Measurements from ENCODE around the gene ANKS6.

Gene ANKS6

GRCh38 chr9:98708933-98709911 is 87.1 kb downstream of the ANKS6 start, which contains the start of gene GABBR2:
TSS of gene GABBR2 (minus strand) at chr9:98708935. CDS start at chr9:98708737, 198 bp downstream.
- H3K36me3 Mint-ChIP-seq: no peaks in the 10 kb centered on the region
- no peaks in the 10 kb centered on the region for H3K4me1 Mint-ChIP-seq
- CTCF ChIA-PET: no interaction called here
- H3K9me3 Mint-ChIP-seq: no peaks in the 10 kb centered on the region
- H3K27me3 Mint-ChIP-seq: peaks cover 79% of the 10 kb centered on the region
- H3K27ac Mint-ChIP-seq: no peak within 1 kb of the TSS
- no peak within 1 kb of the TSS for H3K4me3 Mint-ChIP-seq
- DNase-seq: no peak

- peaks cover 76% of the 10 kb centered on the region for H3K27me3 Mint-ChIP-seq
- DNase-seq: no peak
- CTCF ChIA-PET: no interaction called here
- H3K27ac Mint-ChIP-seq: no peak overlapping the region
- H3K9me3 Mint-ChIP-seq: no peaks in the 10 kb centered on the region
- no peak overlapping the region for H3K4me3 Mint-ChIP-seq
- no peaks in the 10 kb centered on the region for H3K4me1 Mint-ChIP-seq
- no peaks in the 10 kb centered on the region for H3K36me3 Mint-ChIP-seq
These were observed 88.0 kb downstream of the ANKS6 start for GRCh38 chr9:98708103-98708932.

GRCh38 chr9:98707166-98708102 is 88.9 kb downstream of the ANKS6 start:
- peaks cover 81% of the 10 kb centered on the region for H3K27me3 Mint-ChIP-seq
- no peaks in the 10 kb centered on the region for H3K36me3 Mint-ChIP-seq
- no peaks in the 10 kb centered on the region for H3K9me3 Mint-ChIP-seq
- peak; percentile 40 for DNase-seq
- no peak overlapping the region for H3K4me3 Mint-ChIP-seq
- H3K27ac Mint-ChIP-seq: no peak overlapping the region
- no peaks in the 10 kb centered on the region for H3K4me1 Mint-ChIP-seq
- CTCF ChIA-PET: no interaction called here

DNA sequence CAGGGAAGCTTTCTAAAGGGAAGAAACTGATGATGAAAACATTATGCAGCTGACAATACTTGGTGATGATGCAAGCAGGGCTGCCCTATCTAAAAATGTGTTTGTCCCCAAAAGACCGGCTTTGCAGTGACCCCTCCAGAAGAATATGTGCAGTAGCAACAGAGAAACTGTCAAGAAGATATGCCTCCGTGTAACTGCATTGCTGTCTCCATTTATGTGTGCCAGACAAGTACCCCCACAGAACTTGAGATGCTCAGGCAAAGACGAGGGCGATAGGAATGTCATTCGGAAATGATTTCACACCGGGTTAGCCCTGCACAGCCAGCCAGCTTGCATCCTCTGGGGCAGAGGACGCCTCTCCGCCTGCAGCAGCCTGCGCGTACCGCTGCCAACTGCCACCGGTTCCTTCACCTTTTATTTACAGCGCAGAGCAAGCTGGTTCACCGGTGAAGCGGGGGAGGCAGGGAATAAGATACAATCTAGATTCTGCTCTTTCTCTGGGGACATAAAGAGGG is 89.6 kb downstream of the ANKS6 start:
- no peak overlapping the region for H3K4me3 Mint-ChIP-seq
- H3K27me3 Mint-ChIP-seq: peaks cover 80% of the 10 kb centered on the region
- no peak for DNase-seq
- H3K9me3 Mint-ChIP-seq: no peaks in the 10 kb centered on the region
- H3K4me1 Mint-ChIP-seq: no peaks in the 10 kb centered on the region
- CTCF ChIA-PET: interaction anchor here (0.8 kb wide), 1 partner anchor 85 kb away, joined by 4 read pairs; no protein-coding TSS in a partner anchor
- H3K36me3 Mint-ChIP-seq: no peaks in the 10 kb centered on the region
- H3K27ac Mint-ChIP-seq: no peak overlapping the region

DNA sequence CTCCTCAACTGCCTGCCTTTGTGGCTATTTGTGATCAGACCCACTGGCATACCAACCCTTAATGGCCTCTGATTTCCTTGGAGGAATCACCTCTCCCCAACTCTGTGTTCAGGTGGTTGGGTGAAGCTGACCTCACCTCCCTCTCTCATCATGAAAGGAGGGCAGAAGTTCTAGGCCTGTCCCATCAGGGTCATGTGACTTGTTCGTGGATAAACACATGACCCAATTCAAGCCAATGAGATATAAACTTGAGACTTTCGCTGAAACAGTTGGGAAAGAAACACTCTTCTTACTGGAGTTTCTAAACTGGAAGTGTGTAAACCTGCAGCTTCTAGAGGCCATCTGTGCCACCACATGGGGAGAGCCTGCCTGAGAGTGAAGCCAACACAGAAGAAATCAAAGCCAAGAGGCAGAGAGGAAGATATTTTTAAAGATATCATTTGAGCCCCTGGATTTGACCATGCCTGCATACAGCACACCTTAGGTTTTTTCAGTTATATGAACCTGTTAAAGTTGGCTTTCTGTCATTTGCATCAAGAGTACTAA is 93.4 kb downstream of the ANKS6 start:
- H3K9me3 Mint-ChIP-seq: no peaks in the 10 kb centered on the region
- peaks cover 59% of the 10 kb centered on the region for H3K27me3 Mint-ChIP-seq
- CTCF ChIA-PET: no interaction called here
- no peak overlapping the region for H3K27ac Mint-ChIP-seq
- DNase-seq: no peak
- H3K4me1 Mint-ChIP-seq: no peaks in the 10 kb centered on the region
- H3K4me3 Mint-ChIP-seq: no peak overlapping the region
- H3K36me3 Mint-ChIP-seq: no peaks in the 10 kb centered on the region

GRCh38 chr9:98702340-98702739 is 94.0 kb downstream of the ANKS6 start:
- Mint-ChIP-seq H3K27me3 (peaks cover 54% of the 10 kb centered on the region), H3K4me1 (no peaks in the 10 kb centered on the region), H3K9me3 (no peaks in the 10 kb centered on the region), H3K4me3 (no peak overlapping the region), H3K36me3 (no peaks in the 10 kb centered on the region), H3K27ac (no peak overlapping the region)
- CTCF ChIA-PET: interaction anchor here (0.8 kb wide), 1 partner anchor 386 kb away, joined by 3 read pairs; no protein-coding TSS in a partner anchor
- no peak for DNase-seq

- H3K4me1 Mint-ChIP-seq: no peaks in the 10 kb centered on the region
These were observed 94.8 kb downstream of the ANKS6 start for GRCh38 chr9:98701576-98701975.

GRCh38 chr9:98700801-98701200 is 95.6 kb downstream of the ANKS6 start:
- Mint-ChIP-seq H3K4me1 (no peaks in the 10 kb centered on the region), H3K9me3 (no peaks in the 10 kb centered on the region), H3K4me3 (no peak overlapping the region), H3K27ac (no peak overlapping the region), H3K27me3 (peaks cover 38% of the 10 kb centered on the region), H3K36me3 (no peaks in the 10 kb centered on the region)
- DNase-seq: no peak
- CTCF ChIA-PET: no interaction called here

More at GRCh38 chr9:98701576-98701975, 94.8 kb downstream of the ANKS6 start:
- no peak overlapping the region for H3K27ac Mint-ChIP-seq
- no peaks in the 10 kb centered on the region for H3K9me3 Mint-ChIP-seq
- no peaks in the 10 kb centered on the region for H3K36me3 Mint-ChIP-seq
- no peak for DNase-seq
- CTCF ChIA-PET: interaction anchor here (0.8 kb wide), 1 partner anchor 386 kb away, joined by 3 read pairs; no protein-coding TSS in a partner anchor
- no peak overlapping the region for H3K4me3 Mint-ChIP-seq
- H3K27me3 Mint-ChIP-seq: peaks cover 46% of the 10 kb centered on the region

- no peaks in the 10 kb centered on the region for H3K9me3 Mint-ChIP-seq
- H3K27ac Mint-ChIP-seq: no peak overlapping the region
- H3K4me3 Mint-ChIP-seq: no peak overlapping the region
- peaks cover 31% of the 10 kb centered on the region for H3K27me3 Mint-ChIP-seq
- H3K4me1 Mint-ChIP-seq: no peaks in the 10 kb centered on the region
- H3K36me3 Mint-ChIP-seq: no peaks in the 10 kb centered on the region
- CTCF ChIA-PET: no interaction called here
- DNase-seq: no peak
These were observed 97.5 kb downstream of the ANKS6 start for GRCh38 chr9:98698856-98699255.

- Mint-ChIP-seq H3K4me1 (no peaks in the 10 kb centered on the region), H3K36me3 (no peaks in the 10 kb centered on the region), H3K4me3 (no peak overlapping the region), H3K27ac (no peak overlapping the region), H3K9me3 (no peaks in the 10 kb centered on the region), H3K27me3 (peaks cover 27% of the 10 kb centered on the region)
- DNase-seq: no peak
- CTCF ChIA-PET: no interaction called here
These were observed 101.4 kb downstream of the ANKS6 start for GRCh38 chr9:98694943-98695342.

DNA sequence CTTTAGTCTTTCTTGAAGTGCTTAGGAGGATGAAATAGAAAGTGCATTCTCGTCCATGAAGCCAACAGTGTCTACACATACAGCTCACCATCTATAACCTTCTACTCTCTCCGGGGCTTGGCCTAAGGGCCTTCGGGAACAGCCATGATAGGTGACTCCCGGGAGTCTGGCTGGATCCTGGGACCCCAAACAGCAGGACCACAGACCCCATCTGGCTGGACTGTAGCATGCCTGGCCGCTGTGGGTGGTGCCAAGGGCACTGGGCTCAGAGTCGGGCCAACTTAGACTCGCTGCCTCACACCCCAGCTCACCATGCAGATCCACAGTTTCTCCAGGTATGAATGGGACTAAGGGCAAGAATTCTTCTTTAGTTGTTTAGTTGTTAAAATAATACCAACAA is 104.0 kb downstream of the ANKS6 start:
- CTCF ChIA-PET: no interaction called here
- no peaks in the 10 kb centered on the region for H3K36me3 Mint-ChIP-seq
- no peak for DNase-seq
- H3K27ac Mint-ChIP-seq: no peak overlapping the region
- no peak overlapping the region for H3K4me3 Mint-ChIP-seq
- peaks cover 20% of the 10 kb centered on the region for H3K27me3 Mint-ChIP-seq
- no peaks in the 10 kb centered on the region for H3K9me3 Mint-ChIP-seq
- no peaks in the 10 kb centered on the region for H3K4me1 Mint-ChIP-seq

DNA sequence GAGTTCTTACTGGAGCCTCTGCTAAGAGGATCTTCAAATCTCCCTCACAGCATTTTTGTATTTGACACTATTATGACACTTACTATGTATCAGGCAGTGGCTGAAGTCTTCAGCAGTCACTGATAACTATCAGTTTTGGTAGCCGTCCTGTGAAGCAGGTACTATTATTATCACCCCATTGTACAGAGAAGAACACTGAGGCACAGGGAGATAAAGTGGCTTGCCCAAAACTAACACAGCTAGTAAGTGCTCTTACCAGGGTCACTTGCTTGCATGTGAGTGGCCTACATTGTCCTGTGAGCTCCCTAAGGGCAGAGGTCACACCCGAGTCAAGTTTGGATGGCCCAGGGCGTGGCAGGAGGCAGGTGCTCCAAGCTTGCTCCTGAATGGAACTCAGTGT is 104.5 kb downstream of the ANKS6 start:
- DNase-seq: no peak
- H3K27me3 Mint-ChIP-seq: peaks cover 20% of the 10 kb centered on the region

GRCh38 chr9:98690686-98691085 is 105.7 kb downstream of the ANKS6 start:
- peaks cover 19% of the 10 kb centered on the region for H3K27me3 Mint-ChIP-seq
- no peak overlapping the region for H3K27ac Mint-ChIP-seq
- H3K4me1 Mint-ChIP-seq: peaks cover 2% of the 10 kb centered on the region
- CTCF ChIA-PET: no interaction called here
- H3K36me3 Mint-ChIP-seq: no peaks in the 10 kb centered on the region
- DNase-seq: no peak
- no peak overlapping the region for H3K4me3 Mint-ChIP-seq
- no peaks in the 10 kb centered on the region for H3K9me3 Mint-ChIP-seq

More for the DNA sequence above, 104.5 kb downstream of the ANKS6 start:
- Mint-ChIP-seq H3K36me3 (no peaks in the 10 kb centered on the region), H3K4me3 (no peak overlapping the region), H3K4me1 (peaks cover under 1% of the 10 kb centered on the region), H3K9me3 (no peaks in the 10 kb centered on the region), H3K27ac (no peak overlapping the region)
- CTCF ChIA-PET: no interaction called here
